Endothelial cell (in vitro differentiated cells): Measurements from ENCODE around the gene PIAS4. TPM values are rescaled to one million over a fixed set of nuclear protein-coding genes. Genes with fewer than 3 reads are reported as not detected.
"Not testable (repeated sequence)": the region's sequence is repeated elsewhere in the genome, so short reads cannot be mapped to it uniquely, and the experiment has no call there.

ENCODE experiments used
- DNase-seq: peaks from one replicate; pipeline ENCODE4 v3.0.0; 2021; ENCODE audit warnings: low spot score
- H3K27ac Mint-ChIP-seq: one replicate; pipeline ENCODE4 v1.8.0; 2021; ENCODE audit warnings: mixed read lengths, inconsistent platforms; ENCODE audit not compliant: unreplicated experiment
- H3K27me3 Mint-ChIP-seq: one replicate; pipeline ENCODE4 v1.8.0; 2021; ENCODE audit warnings: mild to moderate bottlenecking, moderate library complexity, mixed read lengths, inconsistent platforms; ENCODE audit not compliant: unreplicated experiment
- H3K36me3 Mint-ChIP-seq: one replicate; pipeline ENCODE4 v1.8.0; 2021; ENCODE audit warnings: mild to moderate bottlenecking, low read depth, mixed read lengths, inconsistent platforms; ENCODE audit not compliant: unreplicated experiment
- H3K4me1 Mint-ChIP-seq: one replicate; pipeline ENCODE4 v1.8.0; 2021; ENCODE audit warnings: mild to moderate bottlenecking, mixed read lengths, inconsistent platforms; ENCODE audit not compliant: unreplicated experiment
- H3K4me3 Mint-ChIP-seq: one replicate; pipeline ENCODE4 v1.8.0; 2021; ENCODE audit warnings: mild to moderate bottlenecking, mixed read lengths, inconsistent platforms; ENCODE audit not compliant: unreplicated experiment
- H3K9me3 Mint-ChIP-seq: one replicate; pipeline ENCODE4 v1.8.0; 2021; ENCODE audit warnings: mixed read lengths, inconsistent platforms; ENCODE audit not compliant: unreplicated experiment
- total RNA-seq: library from RNA; stranded (reverse); fragmentation: NEBNext Ultra II Directional; extraction: Animal tissue kit (Norgen Biotek cat#: 25700); gene quantifications from one replicate; pipeline ENCODE4 v1.2.1, GENCODE V29; 2021; ENCODE audit not compliant: unreplicated experiment
- TF ChIP-seq, protein P1 (sequence below): fragments of 200-600 bp; sonication (generic); IDR thresholded peaks from one replicate; pipeline ENCODE4 v1.5.0; 2021; ENCODE audit warnings: antibody characterized with exemption; ENCODE audit not compliant: unreplicated experiment

The PIAS4 gene
- total RNA-seq, 1 donor from 2014 or later: 41.2 TPM

DNA sequence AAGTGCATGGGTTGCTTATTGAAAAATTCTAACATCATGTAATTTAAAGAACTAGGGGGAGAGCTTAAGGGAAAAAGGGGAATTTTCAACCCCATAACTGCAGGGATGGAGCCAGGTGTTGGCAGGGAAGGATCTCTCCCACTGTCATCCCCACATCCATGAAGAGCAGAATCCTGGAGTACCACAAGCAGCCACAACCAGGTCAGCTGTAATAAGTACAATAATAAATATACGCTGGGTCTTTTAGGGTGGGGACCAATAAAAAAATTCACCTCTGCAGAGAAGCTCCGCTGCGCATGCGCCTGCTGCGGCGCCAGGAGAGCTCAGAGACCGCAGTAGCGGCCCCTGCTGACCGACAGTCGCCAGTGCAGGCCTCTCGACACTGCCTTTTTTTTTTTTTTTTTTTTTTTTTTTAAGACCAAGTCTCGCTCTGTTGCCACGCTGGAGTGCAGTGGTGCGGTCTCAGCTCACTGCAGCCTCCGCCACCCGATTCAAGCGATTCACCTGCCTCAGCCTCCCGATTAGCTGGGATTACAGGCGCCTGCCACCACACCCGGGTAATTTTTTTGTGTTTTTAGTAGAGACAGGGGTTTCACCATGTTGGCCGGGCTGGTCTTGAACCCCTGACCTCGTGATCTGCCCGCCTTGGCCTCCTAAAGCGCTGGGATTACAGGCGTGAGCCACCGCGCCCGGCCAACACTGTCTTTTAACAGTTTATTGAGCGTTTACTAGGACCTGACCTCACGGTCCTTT lies 19.7 kb upstream of the PIAS4 start:
- H3K27ac Mint-ChIP-seq: no peak overlapping the region
- no peaks in the 10 kb centered on the region for H3K9me3 Mint-ChIP-seq
- peaks cover 27% of the 10 kb centered on the region for H3K4me1 Mint-ChIP-seq
- TF ChIP-seq, protein P1, sequence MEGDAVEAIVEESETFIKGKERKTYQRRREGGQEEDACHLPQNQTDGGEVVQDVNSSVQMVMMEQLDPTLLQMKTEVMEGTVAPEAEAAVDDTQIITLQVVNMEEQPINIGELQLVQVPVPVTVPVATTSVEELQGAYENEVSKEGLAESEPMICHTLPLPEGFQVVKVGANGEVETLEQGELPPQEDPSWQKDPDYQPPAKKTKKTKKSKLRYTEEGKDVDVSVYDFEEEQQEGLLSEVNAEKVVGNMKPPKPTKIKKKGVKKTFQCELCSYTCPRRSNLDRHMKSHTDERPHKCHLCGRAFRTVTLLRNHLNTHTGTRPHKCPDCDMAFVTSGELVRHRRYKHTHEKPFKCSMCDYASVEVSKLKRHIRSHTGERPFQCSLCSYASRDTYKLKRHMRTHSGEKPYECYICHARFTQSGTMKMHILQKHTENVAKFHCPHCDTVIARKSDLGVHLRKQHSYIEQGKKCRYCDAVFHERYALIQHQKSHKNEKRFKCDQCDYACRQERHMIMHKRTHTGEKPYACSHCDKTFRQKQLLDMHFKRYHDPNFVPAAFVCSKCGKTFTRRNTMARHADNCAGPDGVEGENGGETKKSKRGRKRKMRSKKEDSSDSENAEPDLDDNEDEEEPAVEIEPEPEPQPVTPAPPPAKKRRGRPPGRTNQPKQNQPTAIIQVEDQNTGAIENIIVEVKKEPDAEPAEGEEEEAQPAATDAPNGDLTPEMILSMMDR: peak; percentile 87
- no peak overlapping the region for H3K4me3 Mint-ChIP-seq
- peaks cover 20% of the 10 kb centered on the region for H3K36me3 Mint-ChIP-seq
- peaks cover 17% of the 10 kb centered on the region for H3K27me3 Mint-ChIP-seq
- peak; percentile 83 for DNase-seq

- Mint-ChIP-seq H3K4me1 (peaks cover 9% of the 10 kb centered on the region), H3K27ac (no peak overlapping the region), H3K36me3 (no peaks in the 10 kb centered on the region), H3K9me3 (no peaks in the 10 kb centered on the region), H3K4me3 (no peak overlapping the region), H3K27me3 (peaks cover 6% of the 10 kb centered on the region)
- no peak for DNase-seq
- TF ChIP-seq, protein P1: no peak
Observed at GRCh38 chr19:3990815-3991117, 16.8 kb upstream of the PIAS4 start.

DNA sequence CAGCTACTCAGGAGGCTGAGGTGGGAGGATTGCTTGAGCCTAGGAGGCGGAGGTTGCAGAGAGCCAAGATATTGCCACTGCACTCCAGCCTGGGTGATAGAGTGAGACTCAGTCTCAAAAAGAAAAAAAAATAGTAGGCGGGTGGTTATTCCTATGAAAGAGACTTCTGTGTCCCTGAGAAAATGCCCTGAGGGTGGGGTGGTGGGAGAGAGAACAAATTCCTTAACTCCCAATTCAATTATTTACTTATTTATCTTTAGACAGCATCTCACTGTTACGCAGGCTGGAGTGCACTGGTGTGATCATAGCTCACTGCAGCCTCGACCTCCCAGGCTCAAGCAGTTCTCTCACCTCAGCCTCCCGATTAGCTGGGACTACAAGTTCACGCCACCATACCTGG lies 11.9 kb upstream of the PIAS4 start:
- Mint-ChIP-seq H3K4me3 (no peak overlapping the region), H3K4me1 (no peaks in the 10 kb centered on the region), H3K36me3 (no peaks in the 10 kb centered on the region), H3K27me3 (peaks cover 4% of the 10 kb centered on the region), H3K9me3 (no peaks in the 10 kb centered on the region), H3K27ac (no peak overlapping the region)
- no peak for DNase-seq
- TF ChIP-seq, protein P1: no peak

GRCh38 chr19:3998667-3999412 lies 8.7 kb upstream of the PIAS4 start:
- not testable (repeated sequence) for H3K9me3 Mint-ChIP-seq, H3K27ac Mint-ChIP-seq, H3K4me1 Mint-ChIP-seq, H3K36me3 Mint-ChIP-seq, H3K27me3 Mint-ChIP-seq, DNase-seq, H3K4me3 Mint-ChIP-seq

GRCh38 chr19:4000798-4001197 lies 6.7 kb upstream of the PIAS4 start:
- H3K4me3 Mint-ChIP-seq, H3K27me3 Mint-ChIP-seq, H3K36me3 Mint-ChIP-seq, H3K4me1 Mint-ChIP-seq, H3K9me3 Mint-ChIP-seq, H3K27ac Mint-ChIP-seq, DNase-seq: not testable (repeated sequence)

DNA sequence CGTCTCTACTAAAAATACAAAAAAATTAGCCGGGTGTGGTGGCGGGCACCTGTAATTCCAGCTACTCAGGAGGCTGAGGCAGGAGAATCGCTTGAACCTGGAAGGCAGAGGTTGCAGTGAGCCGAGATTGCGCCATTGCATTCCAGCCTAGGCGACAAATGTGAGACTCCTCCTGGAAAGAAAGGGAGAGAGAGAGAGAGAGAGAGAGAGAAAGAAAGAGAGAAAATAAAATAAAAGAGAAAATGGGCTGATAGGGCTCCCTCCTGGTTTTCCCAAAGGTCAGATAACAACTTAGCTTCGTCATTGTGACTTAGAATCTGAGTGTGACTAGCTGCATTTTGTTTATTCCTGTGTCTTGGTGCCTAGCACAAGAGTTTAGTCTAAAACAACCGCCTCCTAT lies 2.1 kb upstream of the PIAS4 start:
- not testable (repeated sequence) for H3K36me3 Mint-ChIP-seq, DNase-seq, H3K4me3 Mint-ChIP-seq, H3K27me3 Mint-ChIP-seq, H3K27ac Mint-ChIP-seq, H3K9me3 Mint-ChIP-seq
- H3K4me1 Mint-ChIP-seq: peaks cover 17% of the 10 kb centered on the region
